Right lobe of liver (tissue), 4 donors: ENCODE results near the gene USF2.

Experiments used
- CTCF ChIP-seq, 4 donors: fragments of 200-600 bp in 3 of 4; fragments of 450-650 bp in 1 of 4; IDR thresholded peaks; one replicate each; pipeline versions ENCODE4 v1.5.1 to v1.8.0; 2016 to 2022; ENCODE audit warnings: antibody characterized with exemption in 4 of 4, mild to moderate bottlenecking in 2 of 4
- POLR2A ChIP-seq: fragments of 450-650 bp; IDR thresholded peaks from one replicate; pipeline ENCODE4 v1.6.1; 2017; ENCODE audit warnings: antibody characterized with exemption, mild to moderate bottlenecking
- donor health status: DM: no; HTN: no; CAD: no.
- donor health status: DM: no; HTN: no; CAD: no.
- donor health status: DM: no; HTN: yes; CAD: no.

GRCh38 chr19:35299523-35300338 lies 31.0 kb downstream of the USF2 start:
- TF ChIP-seq POLR2A (no peak), CTCF (IDR thresholded peaks at IDR 0.05) (no peak)
